Natural killer cell (primary cell): ENCODE measurements around the gene PTPRT. TPM values are rescaled to one million over a fixed set of nuclear protein-coding genes. Genes with fewer than 3 reads are reported as not detected.

Experiments
- ATAC-seq, 3 donors: fragments of 150-1000 bp in 2 of 3; fragments of 200-7000 bp in 1 of 3; cut with Tn5 transposase; 1 replicate in 1 of 3; 2 replicates in 2 of 3; pipeline ENCODE4 v1.10.0; 2021; ENCODE audit warnings: mild to moderate bottlenecking in 2 of 3, moderate library complexity in 2 of 3
- DNase-seq, 2 donors: peaks; one replicate each; pipeline versions ENCODE4 v3.0.0 to v3.0.0-alpha.2; 2013 to 2021; ENCODE audit warnings: mixed read lengths in 1 of 2
- H3K27ac ChIP-seq: one replicate; pipeline ENCODE4 v1.5.1; 2013; ENCODE audit warnings: mild to moderate bottlenecking, low read length
- H3K27me3 ChIP-seq: one replicate; pipeline ENCODE4 v1.6.1; 2013; ENCODE audit warnings: low read length; ENCODE audit not compliant: control insufficient read depth, insufficient read depth
- H3K36me3 ChIP-seq: one replicate; pipeline ENCODE4 v1.6.1; 2013; ENCODE audit warnings: low read length; ENCODE audit not compliant: control insufficient read depth, insufficient read depth
- H3K4me1 ChIP-seq: one replicate; pipeline ENCODE4 v1.6.1; 2013; ENCODE audit warnings: low read length; ENCODE audit not compliant: control insufficient read depth, insufficient read depth
- H3K4me3 ChIP-seq: one replicate; pipeline ENCODE4 v1.5.1; 2013; ENCODE audit warnings: low read length
- H3K9me3 ChIP-seq: one replicate; pipeline ENCODE4 v1.6.1; 2013; ENCODE audit warnings: low read length; ENCODE audit not compliant: control insufficient read depth, insufficient read depth
- H3K27ac Mint-ChIP-seq, 2 donors: one replicate each; pipeline ENCODE4 v1.8.0; 2022; ENCODE audit warnings: mild to moderate bottlenecking in 2 of 2, mixed read lengths in 2 of 2, moderate library complexity in 1 of 2
- H3K27me3 Mint-ChIP-seq, 2 donors: one replicate each; pipeline ENCODE4 v1.8.0; 2022; ENCODE audit warnings: low read depth in 2 of 2, mixed read lengths in 2 of 2
- H3K36me3 Mint-ChIP-seq: one replicate; pipeline ENCODE4 v1.8.0; 2022; ENCODE audit warnings: mixed read lengths
- H3K4me1 Mint-ChIP-seq, 2 donors: one replicate each; pipeline ENCODE4 v1.8.0; 2022; ENCODE audit warnings: mixed read lengths in 2 of 2
- H3K4me3 Mint-ChIP-seq: one replicate; pipeline ENCODE4 v1.8.0; 2022; ENCODE audit warnings: mild to moderate bottlenecking, moderate library complexity, mixed read lengths
- H3K9me3 Mint-ChIP-seq, 2 donors: one replicate each; pipeline ENCODE4 v1.8.0; 2022; ENCODE audit warnings: mixed read lengths in 2 of 2
- CTCF ChIP-seq: fragments of 200-600 bp; IDR thresholded peaks from one replicate; pipeline ENCODE4 v1.8.0; 2022; ENCODE audit warnings: antibody characterized with exemption
- WGBS: methylation state at CpG from one replicate; pipeline ENCODE4 v1.1.7; 2013; ENCODE audit warnings: missing lambda C conversion rate; ENCODE audit not compliant: insufficient coverage; 5-methylcytosine and 5-hydroxymethylcytosine counted together
- intact Hi-C: fragments of 100-400 bp; cut with micrococcal nuclease; formaldehyde crosslinking; loops from one replicate; pipeline ENCODE4 v1.14.2; 2022
- total RNA-seq, 4 donors: library from RNA; stranded (reverse); fragments of 120-200 nt in 1 of 4; gene quantifications; one replicate each; pipeline versions ENCODE4 v1.2.3 to v1.2.4, GENCODE V29; 2013 to 2022

The PTPRT gene
- total RNA-seq, 3 donors from 2014 or later (not counting 1 experiment from before 2014, with no cell fraction given), result not detected

GRCh38 chr20:42441196-42441863 is 748.4 kb downstream of the PTPRT start:
- Mint-ChIP-seq H3K27me3 (no peaks in the 10 kb centered on the region), H3K4me1 (no peaks in the 10 kb centered on the region), H3K27ac (no peak overlapping the region), H3K9me3 (peaks cover 0 to 5% of the 10 kb centered on the region in 2 donors), H3K36me3 (no peaks in the 10 kb centered on the region), H3K4me3 (no peak overlapping the region)
- Histone ChIP-seq H3K9me3 (peaks cover 5% of the 10 kb centered on the region), H3K36me3 (no peaks in the 10 kb centered on the region), H3K4me3 (no peak overlapping the region), H3K4me1 (no peaks in the 10 kb centered on the region), H3K27me3 (no peaks in the 10 kb centered on the region), H3K27ac (no peak overlapping the region)
- ATAC-seq (no peak), DNase-seq (no peak)
- WGBS, result 86% methylated on average over 11 of the region's 11 CpGs
- intact Hi-C loops, result no loop called here
- no peak for TF ChIP-seq CTCF

GRCh38 chr20:42435230-42435629 is 754.5 kb downstream of the PTPRT start:
- no peak for TF ChIP-seq CTCF
- Mint-ChIP-seq H3K27ac (no peak overlapping the region), H3K4me3 (no peak overlapping the region), H3K27me3 (peaks cover 0 to 3% of the 10 kb centered on the region in 2 donors), H3K36me3 (no peaks in the 10 kb centered on the region), H3K9me3 (peaks cover 0 to 8% of the 10 kb centered on the region in 2 donors), H3K4me1 (no peaks in the 10 kb centered on the region)
- 32% methylated on average over 1 of the region's 1 CpG for WGBS
- Histone ChIP-seq H3K4me3 (no peak overlapping the region), H3K9me3 (no peaks in the 10 kb centered on the region), H3K36me3 (no peaks in the 10 kb centered on the region), H3K27ac (no peak overlapping the region), H3K27me3 (no peaks in the 10 kb centered on the region), H3K4me1 (no peaks in the 10 kb centered on the region)
- ATAC-seq (no peak), DNase-seq (no peak)
- intact Hi-C loops, result no loop called here

- no peaks in the 10 kb centered on the region for H3K4me1 ChIP-seq
- ATAC-seq (no peak), DNase-seq (no peak)
- Mint-ChIP-seq H3K36me3 (no peaks in the 10 kb centered on the region), H3K4me1 (no peaks in the 10 kb centered on the region), H3K9me3 (peaks cover 3 to 12% of the 10 kb centered on the region in 2 donors), H3K27me3 (peaks cover 0 to 3% of the 10 kb centered on the region in 2 donors), H3K4me3 (no peak overlapping the region), H3K27ac (no peak overlapping the region)
- intact Hi-C loops, result no loop called here
- no peak overlapping the region for H3K27ac ChIP-seq
- no peaks in the 10 kb centered on the region for H3K36me3 ChIP-seq
- H3K9me3 ChIP-seq, result no peaks in the 10 kb centered on the region
- no peak overlapping the region for H3K4me3 ChIP-seq
- TF ChIP-seq CTCF, result no peak
- no peaks in the 10 kb centered on the region for H3K27me3 ChIP-seq
- WGBS, result 84% methylated on average over 6 of the region's 6 CpGs
Measured at GRCh38 chr20:42432496-42433334, 757.0 kb downstream of the PTPRT start.
